CD4-positive, alpha-beta T cell treated with Interleukin-6 for 4 hours (primary cell): ENCODE measurements around the gene SEPTIN6.

ENCODE experiments used
- DNase-seq: peaks from one replicate; pipeline ENCODE4 v3.0.0-alpha.2; 2020; ENCODE audit warnings: mixed read lengths

Gene SEPTIN6

DNA sequence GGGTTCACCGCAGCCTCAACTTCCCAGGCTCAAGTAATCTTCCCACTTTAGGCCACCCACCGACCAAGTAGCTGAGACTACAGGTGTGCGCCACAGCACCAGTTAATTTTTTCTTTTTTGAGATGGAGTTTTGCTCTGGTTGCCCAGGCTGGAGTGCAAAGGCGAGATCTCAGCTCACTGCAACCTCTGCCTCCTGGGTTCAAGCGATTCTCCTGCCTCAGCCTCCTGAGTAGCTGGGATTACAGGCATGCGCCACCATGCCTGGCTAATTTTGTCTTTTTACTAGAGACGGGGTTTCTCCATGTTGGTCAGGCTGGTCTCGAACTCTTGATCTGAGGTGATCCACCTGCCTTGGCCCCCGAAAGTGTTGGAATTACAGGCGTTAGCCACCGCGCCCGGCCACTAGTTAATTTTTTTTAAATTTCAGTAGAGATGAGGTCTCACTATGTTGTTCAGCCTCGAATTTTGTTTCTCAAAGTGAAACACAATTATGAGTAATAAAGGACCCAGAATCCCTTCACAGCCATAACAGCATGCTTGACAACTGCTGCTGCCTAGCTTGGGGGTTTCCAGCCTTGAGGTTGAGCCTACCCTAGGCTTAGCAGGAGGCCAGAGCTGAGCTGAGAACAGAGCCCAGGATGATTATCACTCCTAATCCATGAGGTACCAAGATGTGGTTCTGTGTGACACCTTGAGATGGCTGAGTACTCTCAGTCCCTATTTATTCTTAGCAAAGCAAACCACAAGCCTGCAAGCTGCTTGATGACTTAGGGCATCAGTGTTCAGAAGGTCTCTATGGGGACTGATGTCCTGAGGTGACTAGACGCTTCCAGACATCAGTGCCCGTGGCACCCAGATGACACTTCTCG, 45.2 kb downstream of the SEPTIN6 start:
- peak; percentile 50 for DNase-seq

DNA sequence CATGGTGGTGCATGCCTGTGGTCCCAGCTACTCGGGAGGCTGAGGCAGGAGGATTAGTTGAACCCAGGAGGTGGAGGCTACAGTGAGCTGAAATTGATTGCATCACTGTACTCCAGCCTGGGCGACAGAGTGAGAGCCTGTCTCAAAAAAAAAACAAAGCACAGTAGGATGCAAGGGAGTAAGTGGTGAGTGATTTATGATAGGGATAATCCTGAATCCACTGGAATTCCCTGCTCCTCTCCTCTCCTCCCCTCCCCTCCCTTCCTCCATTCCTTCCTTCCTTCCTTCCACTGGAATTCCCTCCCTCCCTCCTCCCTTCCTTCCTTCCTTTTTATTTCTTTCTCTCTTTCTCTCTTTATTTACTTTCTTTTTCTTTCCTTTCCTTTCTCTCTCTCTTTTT, 45.9 kb downstream of the SEPTIN6 start:
- no peak for DNase-seq

DNA sequence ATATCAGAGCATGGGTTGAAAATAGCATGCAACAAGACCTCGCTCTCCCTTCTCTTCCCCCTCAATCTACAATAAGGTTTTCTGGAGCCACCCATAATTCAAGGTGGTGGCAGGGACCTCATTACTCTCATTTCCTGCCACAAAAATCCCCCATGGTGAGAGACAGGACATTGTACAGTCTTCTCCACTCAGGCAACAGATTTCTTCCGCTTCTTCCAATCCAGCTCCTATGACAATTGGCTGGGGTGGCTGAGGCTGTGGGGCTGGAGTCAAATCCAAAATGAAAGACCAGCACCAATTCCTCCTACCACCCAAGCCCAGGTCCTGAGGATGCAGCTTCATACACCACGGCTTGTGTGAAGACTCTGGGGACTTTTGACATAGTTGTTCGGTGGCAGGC, 46.5 kb downstream of the SEPTIN6 start:
- no peak for DNase-seq

DNA sequence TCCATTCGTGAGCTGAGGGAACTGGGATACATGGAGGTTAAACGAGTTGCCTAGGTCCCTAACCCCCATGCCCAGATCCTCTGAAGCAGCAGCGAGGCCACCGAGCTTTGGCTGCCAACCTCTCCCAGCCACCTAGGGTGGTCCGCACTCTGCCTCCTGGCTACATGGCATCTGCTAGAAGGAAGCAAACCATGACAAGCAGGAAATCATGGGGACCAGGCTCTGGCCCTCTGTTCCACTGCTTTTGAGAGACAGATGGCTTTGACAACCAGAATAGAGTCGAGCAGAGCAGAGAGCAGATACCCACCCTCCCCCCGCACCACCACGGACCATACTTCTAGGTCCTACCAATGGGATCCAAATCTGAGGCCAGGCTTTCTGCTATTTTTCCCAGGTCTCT, 49.3 kb downstream of the SEPTIN6 start:
- DNase-seq: no peak
